Spinal cord (tissue), 10 donors: ENCODE measurements around the gene NEGR1. TPM values are rescaled to one million over a fixed set of nuclear protein-coding genes. Genes with fewer than 3 reads are reported as not detected.
A peak's percentile ranks its signal among the peaks of the same experiment; 100 is the strongest.

ENCODE experiments used
- DNase-seq, 6 donors: peaks; one replicate each; pipeline versions ENCODE4 v3.0.0 to v3.0.0-alpha.2; 2013 to 2015; ENCODE audit warnings: low spot score in 6 of 6, low read depth in 4 of 6
- H3K27ac ChIP-seq: one replicate; pipeline ENCODE4 v1.5.1; 2013; ENCODE audit warnings: low read depth, low read length, control low read depth
- H3K27me3 ChIP-seq: one replicate; pipeline ENCODE4 v1.6.1; 2013; ENCODE audit warnings: low read length; ENCODE audit not compliant: control insufficient read depth, insufficient read depth
- H3K36me3 ChIP-seq: one replicate; pipeline ENCODE4 v1.6.1; 2013; ENCODE audit warnings: low read length; ENCODE audit not compliant: control insufficient read depth, insufficient read depth
- H3K4me1 ChIP-seq: one replicate; pipeline ENCODE4 v1.6.1; 2013; ENCODE audit warnings: low read length; ENCODE audit not compliant: control insufficient read depth, insufficient read depth
- H3K4me3 ChIP-seq: one replicate; pipeline ENCODE4 v1.5.1; 2013; ENCODE audit warnings: low read depth, low read length, control low read depth
- H3K9me3 ChIP-seq: one replicate; pipeline ENCODE4 v1.6.1; 2013; ENCODE audit warnings: low read length; ENCODE audit not compliant: control insufficient read depth, insufficient read depth
- WGBS: methylation state at CpG from one replicate; pipeline ENCODE4 v1.1.5; 2013; ENCODE audit warnings: missing lambda C conversion rate; ENCODE audit not compliant: insufficient coverage; 5-methylcytosine and 5-hydroxymethylcytosine counted together
- polyA plus RNA-seq, 2 donors: library from polyadenylated mRNA; unstranded; fragments of 120-200 nt; gene quantifications; one replicate each; pipeline ENCODE4 v1.2.1, GENCODE V29; 2013; ENCODE audit not compliant: insufficient read length in 2 of 2
- total RNA-seq, 2 donors: library from RNA; depleted of rRNA in 1 of 2; stranded (reverse); fragments of 120-200 nt in 1 of 2; fragments of >200 nt in 1 of 2; gene quantifications; one replicate each; pipeline versions ENCODE4 v1.2.3 to v1.2.4, GENCODE V29; 2013 to 2014
- donor health status: healthy.

Gene NEGR1
- total and polyA plus RNA-seq, 4 donors = 21.4 to 88.6 (median 72.8) TPM

DNA sequence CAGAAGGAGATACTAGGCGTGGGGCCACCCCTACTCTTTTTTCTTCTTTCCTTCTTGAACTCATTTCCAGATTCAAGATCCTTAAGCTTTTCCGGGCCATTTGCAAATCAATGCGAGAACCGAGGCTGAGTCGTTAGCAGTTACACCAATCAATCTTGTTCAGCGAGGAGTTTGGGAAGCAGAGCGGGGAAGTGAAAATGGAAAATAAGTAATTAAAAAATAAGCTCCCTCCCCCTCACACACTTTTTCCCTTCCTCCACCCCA lies 1.7 kb upstream of the NEGR1 start:
- Histone ChIP-seq H3K9me3 (no peaks in the 10 kb centered on the region), H3K27me3 (no peaks in the 10 kb centered on the region), H3K36me3 (no peaks in the 10 kb centered on the region), H3K27ac (peak overlapping the region; percentile 98), H3K4me3 (peak overlapping the region; percentile 83), H3K4me1 (peaks cover 3% of the 10 kb centered on the region)
- WGBS = 0% methylated on average over 1 of the region's 7 CpGs
- DNase-seq = peak in 2 of 6 donors; percentile 71 to 93

DNA sequence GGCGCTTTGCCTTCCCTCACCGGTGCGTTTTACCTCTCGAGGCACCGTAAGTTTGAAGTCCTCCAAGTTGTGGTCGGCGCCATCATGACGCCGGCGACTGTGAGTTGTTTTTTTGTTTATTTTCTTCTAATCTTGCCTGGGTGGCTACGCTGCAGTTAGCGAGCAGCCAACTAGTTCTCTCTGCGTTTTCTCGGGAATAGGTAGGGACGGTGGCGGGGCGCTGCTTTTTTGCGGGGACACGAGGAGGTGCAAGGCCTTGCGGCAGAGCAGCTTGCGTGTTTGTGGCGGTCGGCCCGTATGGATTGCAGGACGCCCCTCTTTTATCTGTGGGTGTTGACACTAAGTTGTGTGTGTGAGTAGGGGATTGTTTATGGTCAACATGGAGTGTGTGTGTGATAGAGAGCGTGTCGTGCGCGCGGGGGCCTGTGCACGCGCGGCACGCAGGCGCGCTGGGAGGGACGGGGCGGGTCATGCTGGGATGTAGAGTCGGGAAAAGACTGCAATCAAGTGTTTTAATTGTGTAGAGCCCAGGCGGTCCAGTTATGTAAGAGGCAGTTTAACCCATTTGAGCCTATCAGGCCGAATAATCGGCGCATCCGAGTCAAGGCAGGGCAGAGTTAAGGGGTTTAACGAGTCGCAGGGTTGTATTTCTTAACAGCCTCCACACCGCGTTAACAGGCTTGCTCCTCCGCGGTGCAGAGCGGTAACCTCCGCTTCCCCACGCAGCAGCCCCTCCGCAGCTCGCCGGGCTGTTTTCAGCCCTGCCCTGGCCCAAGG lies 1.2 kb upstream of the NEGR1 start:
- H3K27ac ChIP-seq = peak overlapping the region; percentile 98
- peaks cover 3% of the 10 kb centered on the region for H3K4me1 ChIP-seq
- H3K27me3 ChIP-seq = no peaks in the 10 kb centered on the region
- no peaks in the 10 kb centered on the region for H3K36me3 ChIP-seq
- 0% methylated on average over 56 of the region's 56 CpGs for WGBS
- no peaks in the 10 kb centered on the region for H3K9me3 ChIP-seq
- peak; percentile 78 to 97 (median 89) for DNase-seq
- peak overlapping the region; percentile 83 for H3K4me3 ChIP-seq

- no peaks in the 10 kb centered on the region for H3K27me3 ChIP-seq
- peak overlapping the region; percentile 98 for H3K27ac ChIP-seq
- DNase-seq = peak in 1 of 6 donors; percentile 76
- H3K9me3 ChIP-seq = no peaks in the 10 kb centered on the region
- peaks cover 3% of the 10 kb centered on the region for H3K4me1 ChIP-seq
- H3K36me3 ChIP-seq = no peaks in the 10 kb centered on the region
- peak overlapping the region; percentile 83 for H3K4me3 ChIP-seq
- WGBS = 1% methylated on average over 7 of the region's 8 CpGs
Measured at GRCh38 chr1:72283022-72283306, 625 bp upstream of the NEGR1 start.

DNA sequence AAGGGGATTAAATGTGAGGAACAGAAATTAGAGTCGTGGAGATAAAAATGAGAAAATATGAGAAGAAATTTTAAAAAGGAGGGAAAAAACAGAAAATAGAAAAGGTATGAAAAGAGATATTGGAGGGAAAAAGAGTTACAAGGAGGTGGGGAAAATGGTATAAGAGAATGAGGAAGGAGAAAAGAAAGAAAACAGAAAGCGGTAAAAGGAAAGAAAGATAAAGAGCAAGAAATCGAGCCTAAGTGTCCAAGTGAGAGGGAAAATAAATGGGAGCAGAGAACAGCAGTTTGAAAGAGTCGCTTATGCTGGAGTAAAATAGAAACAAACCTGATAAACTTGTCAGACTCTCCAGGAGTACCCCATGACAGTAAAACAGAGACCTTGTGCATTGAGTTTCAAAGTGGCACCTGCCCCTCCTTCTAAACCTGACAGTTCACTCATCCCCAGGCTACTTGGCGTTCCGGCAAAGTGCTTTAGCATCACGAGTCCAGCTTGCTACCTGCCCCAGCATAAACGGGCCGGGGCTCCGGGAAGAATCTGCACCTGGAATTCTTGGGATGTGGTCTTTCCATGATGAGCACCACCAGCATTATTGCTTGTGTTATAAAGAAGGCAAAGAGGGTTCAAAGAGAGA lies 585 bp downstream of the NEGR1 start:
- peak in 2 of 6 donors; percentile 69 to 72 for DNase-seq
- H3K4me3 ChIP-seq = peak overlapping the region; percentile 83
- peaks cover 3% of the 10 kb centered on the region for H3K4me1 ChIP-seq
- no peaks in the 10 kb centered on the region for H3K27me3 ChIP-seq
- H3K36me3 ChIP-seq = no peaks in the 10 kb centered on the region
- WGBS = 13% methylated on average over 9 of the region's 10 CpGs
- H3K9me3 ChIP-seq = no peaks in the 10 kb centered on the region
- H3K27ac ChIP-seq = peak overlapping the region; percentile 98

DNA sequence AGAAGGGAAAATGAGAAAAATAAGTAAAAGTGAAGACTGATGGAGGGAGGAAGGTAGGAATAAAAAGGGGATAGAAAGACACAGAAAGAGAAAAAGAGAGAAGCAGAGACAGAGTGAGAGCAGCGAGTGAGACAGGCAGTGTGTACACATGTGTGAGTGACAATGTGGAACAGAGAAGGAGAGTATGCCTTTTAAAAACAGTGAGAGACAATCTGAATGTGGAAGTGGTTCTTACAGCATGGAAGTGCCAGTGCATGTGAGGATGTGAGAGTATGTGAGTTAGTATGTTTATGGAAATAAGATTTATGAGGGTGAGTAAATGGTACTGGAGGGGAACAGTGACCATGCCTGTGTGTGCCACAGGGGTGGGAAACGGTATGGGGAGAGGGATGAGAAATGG lies 1.2 kb downstream of the NEGR1 start:
- peak in 3 of 6 donors; percentile 42 to 78 (median 46) for DNase-seq
- Histone ChIP-seq H3K36me3 (no peaks in the 10 kb centered on the region), H3K27ac (peak overlapping the region; percentile 8), H3K4me3 (peak overlapping the region; percentile 83), H3K4me1 (peaks cover 3% of the 10 kb centered on the region), H3K27me3 (no peaks in the 10 kb centered on the region), H3K9me3 (no peaks in the 10 kb centered on the region)
- 12% methylated on average over 2 of the region's 2 CpGs for WGBS

- DNase-seq = peak in 4 of 6 donors; percentile 19 to 87 (median 31)
- H3K36me3 ChIP-seq = no peaks in the 10 kb centered on the region
- no CpG with 5 or more reads among the region's 1 CpG for WGBS
- no peak overlapping the region for H3K27ac ChIP-seq
- H3K27me3 ChIP-seq = no peaks in the 10 kb centered on the region
- no peaks in the 10 kb centered on the region for H3K9me3 ChIP-seq
- peak overlapping the region; percentile 83 for H3K4me3 ChIP-seq
- peaks cover 3% of the 10 kb centered on the region for H3K4me1 ChIP-seq
Measured at GRCh38 chr1:72280711-72281110, 1.6 kb downstream of the NEGR1 start.

- Histone ChIP-seq H3K36me3 (no peaks in the 10 kb centered on the region), H3K4me1 (peaks cover 3% of the 10 kb centered on the region), H3K27me3 (no peaks in the 10 kb centered on the region), H3K4me3 (peak overlapping the region; percentile 10), H3K27ac (no peak overlapping the region), H3K9me3 (no peaks in the 10 kb centered on the region)
- peak in 2 of 6 donors; percentile 15 to 47 for DNase-seq
Measured at GRCh38 chr1:72280131-72280530, 2.2 kb downstream of the NEGR1 start.

DNA sequence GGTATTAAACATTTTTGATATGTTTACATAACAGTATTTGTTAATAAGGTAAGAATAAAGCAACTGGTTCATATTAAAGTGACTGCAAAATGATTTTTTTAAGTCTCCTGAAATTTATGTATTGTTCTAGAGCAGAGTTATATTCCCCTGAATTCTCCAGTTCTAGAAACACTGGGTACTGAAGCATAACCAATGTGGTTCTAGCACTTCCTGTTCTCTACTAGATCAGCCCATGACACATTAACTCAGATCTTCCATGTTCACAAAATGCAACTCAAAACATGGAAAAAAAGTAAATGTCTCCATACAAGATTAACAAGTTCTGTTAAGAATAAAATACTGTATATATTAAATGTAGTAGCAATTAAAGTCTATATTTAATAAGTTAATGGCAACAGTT lies 3.9 kb downstream of the NEGR1 start:
- Histone ChIP-seq H3K9me3 (no peaks in the 10 kb centered on the region), H3K4me3 (no peak overlapping the region), H3K27me3 (no peaks in the 10 kb centered on the region), H3K36me3 (no peaks in the 10 kb centered on the region), H3K27ac (no peak overlapping the region), H3K4me1 (peaks cover 3% of the 10 kb centered on the region)
- DNase-seq = no peak

DNA sequence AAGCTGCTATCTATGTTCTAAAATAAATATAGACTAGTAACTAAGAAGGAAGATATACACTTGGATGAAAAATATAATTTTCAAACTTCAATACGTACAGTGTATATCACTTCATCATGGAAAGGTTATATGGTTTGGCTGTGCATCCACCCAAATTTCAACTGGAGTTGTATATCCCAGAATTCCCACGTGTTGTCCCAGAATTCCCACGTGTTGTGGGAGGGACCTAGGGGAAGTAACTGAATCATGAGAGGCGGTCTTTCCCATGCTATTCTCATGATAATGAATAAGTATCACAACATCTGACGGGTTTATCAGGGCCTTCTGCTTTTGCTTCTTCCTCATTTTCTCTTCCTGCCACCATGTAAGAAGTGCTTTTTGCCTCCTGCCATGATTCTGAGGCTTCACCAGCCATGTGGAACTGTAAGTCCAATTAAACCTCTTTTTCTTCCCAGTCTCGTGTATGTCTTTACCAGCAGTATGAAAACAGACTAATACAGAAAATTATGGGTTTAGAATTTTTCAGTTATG lies 10.7 kb downstream of the NEGR1 start:
- Histone ChIP-seq H3K4me1 (no peaks in the 10 kb centered on the region), H3K27me3 (no peaks in the 10 kb centered on the region), H3K36me3 (no peaks in the 10 kb centered on the region), H3K9me3 (no peaks in the 10 kb centered on the region), H3K4me3 (no peak overlapping the region), H3K27ac (no peak overlapping the region)
- DNase-seq = no peak
- WGBS = 80% methylated on average over 1 of the region's 6 CpGs

- Histone ChIP-seq H3K36me3 (no peaks in the 10 kb centered on the region), H3K27ac (no peak overlapping the region), H3K4me1 (no peaks in the 10 kb centered on the region), H3K27me3 (no peaks in the 10 kb centered on the region), H3K9me3 (no peaks in the 10 kb centered on the region), H3K4me3 (no peak overlapping the region)
- DNase-seq = no peak
- WGBS = no CpG with 5 or more reads among the region's 2 CpGs
Measured at GRCh38 chr1:72262735-72263134, 19.6 kb downstream of the NEGR1 start.
